Measurements from ENCODE around the gene KIFAP3. TPM values are rescaled to one million over a fixed set of nuclear protein-coding genes. Genes with fewer than 3 reads are reported as not detected.
A peak's percentile ranks its signal among the peaks of the same experiment; 100 is the strongest.
"Not testable (repeated sequence)": the region's sequence is repeated elsewhere in the genome, so short reads cannot be mapped to it uniquely, and the experiment has no call there.

KIFAP3 gene
- total RNA-seq, 1 experiment from 2014 or later, result 14.5 TPM

DNA sequence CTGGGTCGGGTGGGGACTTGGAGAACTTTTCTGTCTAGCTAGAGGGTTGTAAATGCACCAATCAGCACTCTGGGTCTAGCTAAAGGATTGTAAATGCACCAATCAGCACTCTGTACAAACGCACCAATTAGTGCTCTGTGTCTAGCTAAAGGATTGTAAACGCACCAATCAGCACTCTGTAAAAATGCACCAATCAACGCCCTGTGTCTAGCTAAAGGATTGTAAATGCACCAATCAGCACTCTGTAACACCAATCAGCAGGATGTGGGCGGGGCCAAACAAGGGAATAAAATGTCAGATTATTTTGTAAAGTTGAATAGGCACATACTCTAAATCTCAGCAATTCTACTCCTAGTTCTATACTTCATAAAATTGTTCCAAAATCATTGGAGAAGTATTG is 2.5 kb upstream of the KIFAP3 start:
- not testable (repeated sequence) for H3K4me1 ChIP-seq (replicated peaks); H3K27ac ChIP-seq; H3K4me3 ChIP-seq; H3K27me3 ChIP-seq (replicated peaks); H3K36me3 ChIP-seq; H3K9me3 ChIP-seq (replicated peaks); DNase-seq (ENCODE audit: low read depth in 1 of 2, low spot score in 2 of 2)

DNA sequence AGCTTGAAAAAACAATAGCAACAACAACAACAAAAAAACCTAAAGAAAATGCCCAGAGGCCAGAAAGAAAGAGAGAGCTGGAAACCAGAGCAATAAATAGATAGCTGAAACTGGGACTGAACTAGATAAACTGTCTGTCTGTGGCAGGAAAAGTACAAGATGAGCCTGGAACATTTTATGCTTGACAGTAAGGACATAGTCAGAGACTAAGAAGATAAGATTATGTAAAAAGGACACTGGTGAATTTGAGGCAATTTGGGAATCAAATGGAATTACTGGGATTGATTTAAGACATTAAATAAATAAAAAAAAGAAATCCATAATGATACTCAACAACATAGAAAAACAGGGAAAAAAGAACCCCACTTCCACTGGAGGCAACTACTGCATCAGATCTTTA is 1.7 kb upstream of the KIFAP3 start:
- DNase-seq (ENCODE audit: low read depth in 1 of 2, low spot score in 2 of 2), result no peak
- H3K9me3 ChIP-seq (replicated peaks), result no peaks in the 10 kb centered on the region
- H3K27me3 ChIP-seq (replicated peaks), result no peaks in the 10 kb centered on the region
- no peak overlapping the region for H3K4me3 ChIP-seq
- no peak overlapping the region for H3K27ac ChIP-seq
- no peaks in the 10 kb centered on the region for H3K36me3 ChIP-seq
- no peaks in the 10 kb centered on the region; the same call in 1 of the 2 replicates for H3K4me1 ChIP-seq (replicated peaks)

DNA sequence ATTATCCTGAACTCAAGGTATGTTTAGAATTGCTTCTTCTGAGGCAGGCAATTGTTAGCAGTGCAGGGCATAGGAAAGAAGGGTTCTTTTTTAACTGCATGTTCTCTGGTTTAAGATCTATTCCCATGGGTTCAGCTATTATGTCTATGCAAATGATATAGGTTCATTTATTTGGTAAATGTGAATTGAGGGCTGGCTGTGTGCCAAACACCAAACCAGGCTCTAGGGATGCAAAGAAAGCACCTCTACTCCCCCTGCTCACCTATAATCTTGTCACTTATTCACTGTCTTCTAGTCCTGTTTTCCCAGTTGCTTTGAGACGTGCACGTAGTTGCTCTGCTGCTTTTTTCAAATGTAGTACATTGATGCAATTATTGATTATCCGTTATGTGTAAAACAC is 691 bp upstream of the KIFAP3 start:
- H3K36me3 ChIP-seq, result no peaks in the 10 kb centered on the region
- H3K4me3 ChIP-seq, result peak overlapping the region; percentile 51
- H3K9me3 ChIP-seq (replicated peaks), result no peaks in the 10 kb centered on the region
- no peaks in the 10 kb centered on the region for H3K27me3 ChIP-seq (replicated peaks)
- no peaks in the 10 kb centered on the region; the same call in 1 of the 2 replicates for H3K4me1 ChIP-seq (replicated peaks)
- no peak for DNase-seq (ENCODE audit: low read depth in 1 of 2, low spot score in 2 of 2)
- no peak overlapping the region for H3K27ac ChIP-seq

DNA sequence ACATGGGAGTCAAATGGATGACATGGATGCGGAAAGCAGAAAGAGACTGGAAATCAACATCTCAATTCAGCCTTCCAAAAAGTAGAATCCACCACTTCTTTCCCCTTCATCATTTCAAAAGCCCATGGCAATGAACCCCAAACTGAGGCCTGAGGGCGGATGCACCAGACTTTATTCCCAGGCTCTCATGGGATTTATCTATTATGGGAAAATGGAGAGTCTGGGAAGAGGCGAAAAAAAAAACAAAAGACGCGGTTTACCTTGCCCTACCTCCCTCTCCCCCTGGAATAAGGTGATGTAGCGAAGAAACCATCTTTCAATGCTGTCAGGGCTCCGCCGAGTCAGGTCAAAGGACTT is 624 bp downstream of the KIFAP3 start:
- no peaks in the 10 kb centered on the region for H3K9me3 ChIP-seq (replicated peaks)
- H3K4me1 ChIP-seq (replicated peaks), result no peaks in the 10 kb centered on the region; the same call in 1 of the 2 replicates
- peak overlapping the region; percentile 51 for H3K4me3 ChIP-seq
- no peak overlapping the region for H3K27ac ChIP-seq
- H3K36me3 ChIP-seq, result no peaks in the 10 kb centered on the region
- DNase-seq (ENCODE audit: low read depth in 1 of 2, low spot score in 2 of 2), result no peak
- H3K27me3 ChIP-seq (replicated peaks), result no peaks in the 10 kb centered on the region

DNA sequence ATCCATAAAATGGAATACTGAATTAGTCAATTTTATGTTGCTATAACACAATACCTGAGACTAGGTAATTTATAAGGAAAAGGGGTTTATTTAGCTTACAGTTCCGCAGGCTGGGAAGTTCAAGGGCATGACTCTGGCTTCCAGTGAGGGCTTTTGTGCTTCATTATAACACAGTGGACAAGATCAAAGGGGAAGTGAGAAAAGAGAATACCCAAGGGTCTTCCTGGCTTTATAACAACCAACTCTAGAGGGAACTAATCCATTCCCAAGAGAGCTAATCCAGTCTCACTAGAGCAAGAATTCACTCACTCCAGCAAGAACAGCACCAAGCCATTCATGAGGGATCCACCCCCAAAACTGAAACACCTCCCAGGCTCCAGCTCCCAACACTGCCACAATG is 3.1 kb downstream of the KIFAP3 start:
- no peaks in the 10 kb centered on the region for H3K36me3 ChIP-seq
- H3K4me3 ChIP-seq, result no peak overlapping the region
- H3K4me1 ChIP-seq (replicated peaks), result no peaks in the 10 kb centered on the region; the same call in 1 of the 2 replicates
- H3K27me3 ChIP-seq (replicated peaks), result no peaks in the 10 kb centered on the region
- H3K9me3 ChIP-seq (replicated peaks), result no peaks in the 10 kb centered on the region
- no peak overlapping the region for H3K27ac ChIP-seq
- no peak for DNase-seq (ENCODE audit: low read depth in 1 of 2, low spot score in 2 of 2)

GRCh38 chr1:170068923-170069322 is 5.6 kb downstream of the KIFAP3 start:
- Histone ChIP-seq H3K36me3 (no peaks in the 10 kb centered on the region), H3K27ac (no peak overlapping the region), H3K27me3 (replicated peaks) (no peaks in the 10 kb centered on the region), H3K4me3 (no peak overlapping the region), H3K4me1 (replicated peaks) (no peaks in the 10 kb centered on the region; the same call in 1 of the 2 replicates), H3K9me3 (replicated peaks) (no peaks in the 10 kb centered on the region)
- DNase-seq (ENCODE audit: low read depth in 1 of 2, low spot score in 2 of 2), result no peak

DNA sequence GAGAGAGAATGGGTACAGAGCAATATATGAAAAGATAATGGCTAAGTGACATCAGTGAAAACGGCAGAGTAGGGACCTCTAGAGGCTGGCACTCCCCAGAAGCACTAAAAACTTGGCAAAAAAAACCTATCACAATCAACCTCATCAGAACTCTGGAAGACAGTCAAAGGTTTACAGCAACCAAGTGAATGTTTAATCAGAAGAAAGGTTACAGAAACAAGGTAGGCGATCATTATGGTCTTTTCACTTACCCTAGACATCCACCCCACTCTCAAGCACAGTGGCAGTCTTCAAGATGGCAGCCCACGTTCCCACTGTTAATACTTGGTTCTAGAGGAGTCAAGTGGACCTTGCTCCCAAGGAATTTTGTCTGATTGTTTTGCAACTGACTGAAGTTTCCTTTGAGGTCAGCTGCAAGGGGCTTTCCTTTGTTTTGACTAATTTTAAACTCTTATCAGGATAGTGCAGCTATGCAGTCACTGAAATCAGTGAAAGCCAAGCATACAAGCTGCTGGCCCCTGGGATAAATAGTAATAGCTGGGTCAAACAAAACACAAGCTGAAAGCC is 7.2 kb downstream of the KIFAP3 start:
- DNase-seq (ENCODE audit: low read depth in 1 of 2, low spot score in 2 of 2), result no peak
- no peaks in the 10 kb centered on the region for H3K4me1 ChIP-seq (replicated peaks)

DNA sequence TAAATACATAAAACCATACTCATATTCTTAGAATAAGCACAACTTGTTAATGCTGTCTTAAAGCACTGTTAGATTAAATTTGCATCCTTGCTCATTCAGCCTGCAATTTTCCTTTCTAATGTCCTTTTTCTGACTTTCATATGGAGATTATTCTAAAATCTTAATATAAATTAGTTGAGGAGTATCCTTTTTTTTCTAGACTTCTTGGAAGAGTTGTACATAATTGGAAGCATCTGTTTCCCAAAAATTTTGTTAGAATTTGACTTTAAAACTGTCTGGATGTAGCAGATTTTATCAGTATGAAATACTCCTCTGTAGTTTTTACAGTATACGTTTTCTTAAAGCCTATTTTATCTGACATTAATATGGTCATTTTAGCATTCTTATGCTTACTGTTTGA is 9.7 kb downstream of the KIFAP3 start:
- Histone ChIP-seq H3K4me1 (replicated peaks) (no peaks in the 10 kb centered on the region), H3K9me3 (replicated peaks) (no peaks in the 10 kb centered on the region), H3K27ac (no peak overlapping the region), H3K27me3 (replicated peaks) (no peaks in the 10 kb centered on the region), H3K4me3 (no peak overlapping the region), H3K36me3 (no peaks in the 10 kb centered on the region)
- no peak for DNase-seq (ENCODE audit: low read depth in 1 of 2, low spot score in 2 of 2)

More for the DNA sequence above, 7.2 kb downstream of the KIFAP3 start:
- Histone ChIP-seq H3K27me3 (replicated peaks) (no peaks in the 10 kb centered on the region), H3K9me3 (replicated peaks) (no peaks in the 10 kb centered on the region), H3K4me3 (no peak overlapping the region), H3K27ac (no peak overlapping the region), H3K36me3 (no peaks in the 10 kb centered on the region)

DNA sequence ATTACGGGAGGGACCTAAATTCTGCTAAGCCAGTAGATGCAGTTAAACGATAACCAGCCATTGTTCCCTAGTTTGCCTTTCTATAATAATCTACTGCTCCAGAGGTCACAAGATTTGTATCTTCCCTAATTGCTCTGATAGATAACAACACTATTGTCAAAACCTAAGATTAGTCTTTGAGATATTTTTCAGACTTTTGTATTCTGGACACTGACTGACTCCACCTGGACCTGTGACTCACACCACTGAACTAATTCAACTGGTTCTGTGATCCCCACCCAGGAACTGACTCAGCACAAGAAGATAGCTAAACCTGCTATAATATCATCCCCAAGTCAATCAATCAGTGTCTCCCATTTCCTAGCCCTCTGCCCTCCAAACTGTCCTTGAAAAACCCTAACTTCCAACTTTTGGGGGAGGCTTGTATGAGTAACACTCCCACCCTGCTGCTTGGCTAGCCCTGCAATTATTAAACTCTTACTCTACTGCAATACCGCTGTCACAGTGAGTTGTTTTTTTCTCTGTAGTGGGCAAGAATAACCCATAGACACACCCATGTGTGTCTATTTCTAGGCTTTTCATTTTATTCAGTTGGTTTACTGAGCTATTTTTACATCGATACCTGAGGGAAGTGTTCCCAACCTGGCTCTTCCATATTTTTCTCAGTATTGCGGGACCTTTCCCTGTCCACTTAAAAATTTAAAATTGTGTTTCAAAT is 11.2 kb downstream of the KIFAP3 start:
- no peak overlapping the region for H3K27ac ChIP-seq
- no peak overlapping the region for H3K4me3 ChIP-seq
- no peaks in the 10 kb centered on the region for H3K27me3 ChIP-seq (replicated peaks)
- H3K36me3 ChIP-seq, result no peaks in the 10 kb centered on the region
- no peak for DNase-seq (ENCODE audit: low read depth in 1 of 2, low spot score in 2 of 2)
- no peaks in the 10 kb centered on the region for H3K4me1 ChIP-seq (replicated peaks)
- no peaks in the 10 kb centered on the region for H3K9me3 ChIP-seq (replicated peaks)

- H3K27ac ChIP-seq; H3K27me3 ChIP-seq (replicated peaks); H3K4me1 ChIP-seq (replicated peaks); H3K36me3 ChIP-seq; H3K9me3 ChIP-seq (replicated peaks); DNase-seq (ENCODE audit: low read depth in 1 of 2, low spot score in 2 of 2); H3K4me3 ChIP-seq: not testable (repeated sequence)
Observed at GRCh38 chr1:170061676-170062075, 12.8 kb downstream of the KIFAP3 start.

GRCh38 chr1:170060015-170060520 is 14.4 kb downstream of the KIFAP3 start:
- not testable (repeated sequence) for H3K36me3 ChIP-seq; H3K27ac ChIP-seq; H3K4me3 ChIP-seq; DNase-seq (ENCODE audit: low read depth in 1 of 2, low spot score in 2 of 2); H3K9me3 ChIP-seq (replicated peaks); H3K27me3 ChIP-seq (replicated peaks); H3K4me1 ChIP-seq (replicated peaks)

DNA sequence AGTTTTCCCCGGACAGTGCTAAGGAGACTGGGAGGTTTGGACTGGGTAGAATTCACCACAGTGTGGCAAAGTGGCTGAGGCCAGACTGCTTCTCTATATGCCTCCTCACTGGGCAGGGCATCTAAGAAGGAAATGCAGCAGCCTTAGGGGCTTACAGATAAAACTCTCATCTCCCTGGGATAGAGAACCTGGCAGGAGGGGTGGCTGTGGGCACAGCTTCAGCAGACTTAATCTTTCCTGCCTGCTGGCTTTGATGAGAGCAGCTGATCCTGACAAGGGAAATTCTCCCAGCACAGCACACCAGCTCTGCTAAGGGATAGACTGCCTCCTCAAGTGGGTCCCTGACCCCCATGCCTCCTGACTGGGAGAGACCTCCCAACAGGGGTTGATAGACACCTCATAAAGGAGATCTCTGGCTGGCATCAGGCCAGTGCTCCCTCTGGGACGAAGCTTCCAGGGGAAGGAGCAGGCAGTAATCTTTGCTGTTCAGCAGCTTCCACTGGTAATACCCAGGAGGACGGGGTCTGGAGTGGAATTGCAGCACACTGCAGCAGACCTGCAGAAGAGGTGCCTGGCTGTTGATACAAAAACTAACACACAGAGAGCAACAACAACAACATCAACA is 25.2 kb downstream of the KIFAP3 start:
- Histone ChIP-seq H3K4me1 (replicated peaks) (no peaks in the 10 kb centered on the region), H3K9me3 (replicated peaks) (no peaks in the 10 kb centered on the region), H3K27me3 (replicated peaks) (no peaks in the 10 kb centered on the region), H3K27ac (no peak overlapping the region), H3K36me3 (no peaks in the 10 kb centered on the region), H3K4me3 (no peak overlapping the region)
- DNase-seq (ENCODE audit: low read depth in 1 of 2, low spot score in 2 of 2), result no peak

- no peak overlapping the region for H3K4me3 ChIP-seq
- H3K27ac ChIP-seq, result no peak overlapping the region
- DNase-seq (ENCODE audit: low read depth in 1 of 2, low spot score in 2 of 2), result no peak
- no peaks in the 10 kb centered on the region for H3K9me3 ChIP-seq (replicated peaks)
- no peaks in the 10 kb centered on the region for H3K36me3 ChIP-seq
- no peaks in the 10 kb centered on the region for H3K4me1 ChIP-seq (replicated peaks)
- H3K27me3 ChIP-seq (replicated peaks), result no peaks in the 10 kb centered on the region
Observed at GRCh38 chr1:170048515-170048914, 26.0 kb downstream of the KIFAP3 start.

DNA sequence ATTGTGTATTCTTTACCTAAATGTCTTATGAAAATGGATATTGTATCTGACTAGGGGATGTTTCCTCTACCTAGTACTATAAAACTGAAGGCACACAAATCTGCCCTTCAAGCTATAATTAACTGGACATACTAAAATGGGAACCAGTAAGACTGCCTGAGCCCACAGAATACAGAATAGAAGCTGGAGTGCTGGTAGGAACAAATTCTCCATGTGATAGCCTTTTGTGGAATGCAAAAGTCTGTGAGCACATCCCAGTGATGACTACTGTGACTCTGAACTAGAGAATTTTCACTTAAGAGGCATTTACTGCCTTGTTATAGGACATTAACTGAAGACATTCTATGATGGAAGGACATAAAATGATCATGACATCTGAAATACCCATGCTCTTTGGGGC is 30.3 kb downstream of the KIFAP3 start:
- Histone ChIP-seq H3K4me1 (replicated peaks) (no peaks in the 10 kb centered on the region), H3K27ac (no peak overlapping the region), H3K27me3 (replicated peaks) (no peaks in the 10 kb centered on the region), H3K36me3 (no peaks in the 10 kb centered on the region), H3K9me3 (replicated peaks) (no peaks in the 10 kb centered on the region), H3K4me3 (no peak overlapping the region)
- no peak for DNase-seq (ENCODE audit: low read depth in 1 of 2, low spot score in 2 of 2)
